Fibroblast of mammary gland (primary cell): ENCODE data around the gene C17orf50.

Experiments used
- DNase-seq: peaks from one replicate; pipeline ENCODE4 v3.0.0-alpha.2; 2010; ENCODE audit warnings: low read depth
- H3K4me3 ChIP-seq: 2 replicates; pipeline ENCODE4 v1.5.1; 2011; ENCODE audit warnings: low read depth, mild to moderate bottlenecking, low read length, moderate library complexity; ENCODE audit not compliant: control insufficient read depth
- TF ChIP-seq, protein P1 (sequence below): conservative IDR thresholded peaks from 2 replicates; pipeline ENCODE4 v1.5.1; 2011; ENCODE audit warnings: low read depth, low read length, inconsistent platforms; ENCODE audit not compliant: control insufficient read depth, insufficient read depth

Gene C17orf50

DNA sequence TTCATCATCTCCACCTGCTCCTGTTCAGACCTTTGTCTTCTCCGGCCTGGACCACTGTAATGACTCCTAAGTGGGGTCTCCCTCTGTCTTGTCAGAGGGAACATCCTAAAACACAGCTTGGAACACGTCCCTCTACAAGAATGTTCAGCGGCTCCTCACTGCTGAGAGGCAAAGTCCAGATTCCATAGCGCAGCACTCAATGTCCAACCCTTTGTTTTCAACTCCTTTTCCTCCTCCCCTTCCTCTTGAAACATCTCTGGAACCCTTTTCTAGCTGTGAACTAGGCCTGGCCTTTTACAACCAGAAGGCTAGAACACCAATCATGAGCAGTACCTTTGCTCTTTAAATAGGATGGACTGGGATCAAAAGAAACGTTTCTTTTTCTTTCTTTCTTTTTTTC is 914 bp downstream of the C17orf50 start:
- H3K4me3 ChIP-seq = no peak overlapping the region
- TF ChIP-seq, protein P1, sequence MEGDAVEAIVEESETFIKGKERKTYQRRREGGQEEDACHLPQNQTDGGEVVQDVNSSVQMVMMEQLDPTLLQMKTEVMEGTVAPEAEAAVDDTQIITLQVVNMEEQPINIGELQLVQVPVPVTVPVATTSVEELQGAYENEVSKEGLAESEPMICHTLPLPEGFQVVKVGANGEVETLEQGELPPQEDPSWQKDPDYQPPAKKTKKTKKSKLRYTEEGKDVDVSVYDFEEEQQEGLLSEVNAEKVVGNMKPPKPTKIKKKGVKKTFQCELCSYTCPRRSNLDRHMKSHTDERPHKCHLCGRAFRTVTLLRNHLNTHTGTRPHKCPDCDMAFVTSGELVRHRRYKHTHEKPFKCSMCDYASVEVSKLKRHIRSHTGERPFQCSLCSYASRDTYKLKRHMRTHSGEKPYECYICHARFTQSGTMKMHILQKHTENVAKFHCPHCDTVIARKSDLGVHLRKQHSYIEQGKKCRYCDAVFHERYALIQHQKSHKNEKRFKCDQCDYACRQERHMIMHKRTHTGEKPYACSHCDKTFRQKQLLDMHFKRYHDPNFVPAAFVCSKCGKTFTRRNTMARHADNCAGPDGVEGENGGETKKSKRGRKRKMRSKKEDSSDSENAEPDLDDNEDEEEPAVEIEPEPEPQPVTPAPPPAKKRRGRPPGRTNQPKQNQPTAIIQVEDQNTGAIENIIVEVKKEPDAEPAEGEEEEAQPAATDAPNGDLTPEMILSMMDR = no peak
- DNase-seq = no peak

GRCh38 chr17:35763767-35764122 is 3.1 kb downstream of the C17orf50 start:
- DNase-seq = no peak
- no peak overlapping the region for H3K4me3 ChIP-seq
- TF ChIP-seq, protein P1 = no peak

DNA sequence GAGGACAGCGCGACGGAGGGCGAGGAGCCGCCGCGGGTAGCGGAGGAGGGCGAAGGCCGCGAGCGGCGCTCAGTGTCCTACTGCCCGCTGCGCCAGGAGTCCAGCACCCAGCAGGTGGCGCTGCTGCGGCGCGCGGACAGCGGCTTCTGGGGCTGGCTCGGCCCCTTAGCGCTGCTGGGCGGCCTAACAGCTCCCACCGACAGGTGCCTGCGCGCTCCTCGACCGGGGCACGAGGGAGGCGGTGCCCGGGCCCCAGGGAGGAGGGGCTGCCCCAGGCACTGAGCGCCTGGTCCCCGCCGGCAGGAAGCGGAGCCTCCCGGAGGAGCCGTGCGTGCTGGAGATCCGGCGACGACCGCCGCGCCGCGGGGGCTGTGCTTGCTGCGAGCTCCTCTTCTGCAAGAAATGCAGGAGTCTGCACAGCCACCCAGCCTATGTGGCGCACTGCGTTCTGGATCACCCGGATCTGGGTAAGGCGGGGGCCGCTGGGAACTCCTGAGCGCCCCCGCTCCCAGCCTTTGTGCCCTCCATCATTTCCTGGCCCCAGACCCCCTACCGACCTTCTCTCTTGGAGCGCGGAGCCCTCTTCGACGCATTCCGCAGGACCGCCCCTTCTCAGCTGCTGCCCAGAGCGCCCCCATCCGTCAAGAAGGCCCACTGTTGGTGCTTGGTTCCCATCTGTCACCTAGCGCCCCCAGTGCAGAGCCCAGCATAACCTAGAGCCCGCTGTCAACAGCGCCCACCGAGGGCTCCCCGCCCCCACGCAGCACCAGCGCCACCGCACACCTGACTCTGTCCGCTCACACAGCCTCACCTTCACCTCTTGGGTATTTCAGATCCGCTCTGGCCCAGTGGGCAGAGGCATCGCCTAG is 3.7 kb downstream of the C17orf50 start:
- DNase-seq = peak; percentile 75
- no peak overlapping the region for H3K4me3 ChIP-seq
- TF ChIP-seq, protein P1 = peak; percentile 63

GRCh38 chr17:35765086-35765710 is 4.5 kb downstream of the C17orf50 start:
- no peak overlapping the region for H3K4me3 ChIP-seq
- TF ChIP-seq, protein P1 = no peak
- no peak for DNase-seq

GRCh38 chr17:35765756-35766488 is 5.2 kb downstream of the C17orf50 start:
- no peak overlapping the region for H3K4me3 ChIP-seq

DNA sequence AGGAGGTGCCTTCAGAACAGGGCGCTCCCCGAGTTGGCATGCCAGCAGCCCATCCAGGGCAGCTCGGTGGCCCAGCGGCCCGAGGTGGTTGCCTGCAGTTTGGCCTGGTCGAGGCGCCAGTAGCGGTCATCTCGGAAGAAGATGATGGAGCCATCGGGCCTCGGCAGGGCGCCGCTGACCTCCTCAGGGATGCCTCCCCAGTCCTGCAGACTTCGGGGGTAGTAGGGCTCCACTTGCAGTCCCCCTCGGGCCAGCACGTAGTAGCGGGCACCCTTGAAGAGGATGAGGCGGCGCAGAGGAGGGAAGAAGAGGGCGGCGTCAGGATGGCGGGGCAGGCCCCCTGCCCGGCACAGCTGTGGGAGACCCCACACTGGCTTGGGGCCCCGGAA is 5.8 kb downstream of the C17orf50 start:
- no peak for DNase-seq
- TF ChIP-seq, protein P1 = no peak

More at GRCh38 chr17:35765756-35766488, 5.2 kb downstream of the C17orf50 start:
- TF ChIP-seq, protein P1 = no peak
- no peak for DNase-seq

More for the DNA sequence above, 5.8 kb downstream of the C17orf50 start:
- H3K4me3 ChIP-seq = no peak overlapping the region
